HEK293 (cell line): Measurements from ENCODE around the gene TRMT6.

Source experiments
- CTCF ChIA-PET: fragments of 350-600 bp; formaldehyde crosslinking; extraction: SDS; loops from one replicate; lab custom pipeline; 2021; ENCODE audit warnings: antibody characterized with exemption; lab: Yijun Ruan, JAX
- POLR2A ChIA-PET: fragments of 300-600 bp; formaldehyde crosslinking; extraction: SDS; loops from one replicate; lab custom pipeline; 2020; ENCODE audit warnings: antibody characterized with exemption, inconsistent platforms; lab: Yijun Ruan, JAX
- H3K27ac ChIP-seq: fragments of 200-500 bp; sonication (Bioruptor generic); 2 replicates; pipeline ENCODE4 v1.5.1; 2014; ENCODE audit warnings: low read depth, low read length, control low read depth, inconsistent platforms; ENCODE audit errors: extremely low read depth
- H3K36me3 ChIP-seq, 2 experiments: fragments of 200-500 bp in 1 of 2; sonication (Bioruptor generic) in 1 of 2; 1 replicate in 1 of 2; 2 replicates in 1 of 2; pipeline ENCODE4 v1.5.1; 2014 to 2017; ENCODE audit warnings: inconsistent platforms in 2 of 2, low read length in 2 of 2; ENCODE audit not compliant: control insufficient read depth in 2 of 2, insufficient read depth in 1 of 2
- H3K4me1 ChIP-seq: fragments of 200-500 bp; sonication (Bioruptor generic); 2 replicates; pipeline ENCODE4 v1.5.1; 2014; ENCODE audit warnings: mild to moderate bottlenecking, low read length, inconsistent platforms; ENCODE audit not compliant: control insufficient read depth, insufficient read depth
- H3K4me3 ChIP-seq: 2 replicates; pipeline ENCODE4 v1.5.1; 2011; ENCODE audit warnings: low read depth, mild to moderate bottlenecking, control low read depth, low read length, moderate library complexity
- H3K9me3 ChIP-seq: fragments of 200-500 bp; sonication (Bioruptor generic); 2 replicates; pipeline ENCODE4 v1.5.1; 2014; ENCODE audit warnings: low read depth, low read length, inconsistent platforms; ENCODE audit not compliant: control insufficient read depth, insufficient read depth
- EGR2 ChIP-seq: fragments of 450-650 bp; formaldehyde crosslinking; IDR thresholded peaks from 2 replicates; pipeline ENCODE4 v1.5.1; 2016; ENCODE audit warnings: low read depth, missing biosample characterization, missing genetic modification characterization
- GLIS2 ChIP-seq: fragments of 450-650 bp; formaldehyde crosslinking; IDR thresholded peaks from 2 replicates; pipeline ENCODE4 v1.5.1; 2016; ENCODE audit warnings: missing biosample characterization, missing genetic modification characterization
- HOXC10 ChIP-seq: sonication (generic); formaldehyde crosslinking; IDR thresholded peaks from 2 replicates; pipeline ENCODE4 v1.8.1; 2023; ENCODE audit warnings: mild to moderate bottlenecking, missing genetic modification reagents
- ZFP41 ChIP-seq: fragments of 450-650 bp; formaldehyde crosslinking; IDR thresholded peaks from 2 replicates; pipeline ENCODE4 v1.5.1; 2016; ENCODE audit warnings: missing biosample characterization, missing genetic modification characterization, borderline replicate concordance
- ZFP69B ChIP-seq: fragments of 450-650 bp; formaldehyde crosslinking; IDR thresholded peaks from 2 replicates; pipeline ENCODE4 v1.5.1; 2016; ENCODE audit warnings: missing biosample characterization, missing genetic modification characterization
- ZNF138 ChIP-seq: fragments of 450-650 bp; formaldehyde crosslinking; IDR thresholded peaks from 2 replicates; pipeline ENCODE4 v1.5.1; 2016; ENCODE audit warnings: missing biosample characterization, missing genetic modification characterization, borderline replicate concordance
- ZNF157 ChIP-seq: fragments of 450-650 bp; formaldehyde crosslinking; IDR thresholded peaks from 2 replicates; pipeline ENCODE4 v1.5.1; 2016; ENCODE audit warnings: missing biosample characterization, missing genetic modification characterization
- ZNF169 ChIP-seq: fragments of 450-650 bp; formaldehyde crosslinking; IDR thresholded peaks from 2 replicates; pipeline ENCODE4 v1.5.1; 2016; ENCODE audit warnings: missing biosample characterization, missing genetic modification characterization
- ZNF184 ChIP-seq: fragments of 450-650 bp; IDR thresholded peaks from 2 replicates; pipeline ENCODE4 v1.5.1; 2018; ENCODE audit warnings: missing biosample characterization, mild to moderate bottlenecking, missing genetic modification characterization
- ZNF302 ChIP-seq: fragments of 450-650 bp; formaldehyde crosslinking; IDR thresholded peaks from 2 replicates; pipeline ENCODE4 v1.5.1; 2016; ENCODE audit warnings: missing biosample characterization, missing genetic modification characterization, low read depth
- ZNF391 ChIP-seq: fragments of 450-650 bp; formaldehyde crosslinking; IDR thresholded peaks from 2 replicates; pipeline ENCODE4 v1.5.1; 2016; ENCODE audit warnings: low read depth, missing biosample characterization, missing genetic modification characterization, borderline replicate concordance
- ZNF416 ChIP-seq: fragments of 450-650 bp; formaldehyde crosslinking; IDR thresholded peaks from 2 replicates; pipeline ENCODE4 v1.5.1; 2016; ENCODE audit warnings: missing biosample characterization, missing genetic modification characterization
- ZNF510 ChIP-seq: fragments of 450-650 bp; formaldehyde crosslinking; IDR thresholded peaks from 2 replicates; pipeline ENCODE4 v1.5.1; 2018; ENCODE audit warnings: mild to moderate bottlenecking, missing genetic modification characterization, missing biosample characterization; ENCODE audit not compliant: insufficient replicate concordance
- ZNF561 ChIP-seq: fragments of 450-650 bp; IDR thresholded peaks from 2 replicates; pipeline ENCODE4 v1.5.1; 2018; ENCODE audit warnings: missing biosample characterization, missing genetic modification characterization, borderline replicate concordance
- ZNF623 ChIP-seq: fragments of 450-650 bp; formaldehyde crosslinking; IDR thresholded peaks from 2 replicates; pipeline ENCODE4 v1.5.1; 2016; ENCODE audit warnings: missing biosample characterization, missing genetic modification characterization
- ZNF626 ChIP-seq: fragments of 450-650 bp; sonication (Bioruptor Pico); formaldehyde crosslinking; IDR thresholded peaks from 2 replicates; pipeline ENCODE4 v1.5.1; 2018; ENCODE audit warnings: missing biosample characterization, missing genetic modification characterization, inconsistent platforms
- ZNF629 ChIP-seq: fragments of 450-650 bp; formaldehyde crosslinking; IDR thresholded peaks from 2 replicates; pipeline ENCODE4 v1.5.1; 2017; ENCODE audit warnings: missing biosample characterization, missing genetic modification characterization
- ZNF654 ChIP-seq: fragments of 450-650 bp; formaldehyde crosslinking; IDR thresholded peaks from 2 replicates; pipeline ENCODE4 v1.5.1; 2016; ENCODE audit warnings: low read depth, missing biosample characterization, missing genetic modification characterization
- ZNF664 ChIP-seq: fragments of 450-650 bp; formaldehyde crosslinking; IDR thresholded peaks from 2 replicates; pipeline ENCODE4 v1.5.1; 2016; ENCODE audit warnings: missing biosample characterization, missing genetic modification characterization
- ZNF677 ChIP-seq: fragments of 450-650 bp; IDR thresholded peaks from 2 replicates; pipeline ENCODE4 v1.5.0; 2018; ENCODE audit warnings: missing biosample characterization, mild to moderate bottlenecking, missing genetic modification characterization, moderate library complexity
- TF ChIP-seq, protein P1 (sequence below): fragments of 450-650 bp; formaldehyde crosslinking; IDR thresholded peaks from 2 replicates; pipeline ENCODE4 v1.5.1; 2016; ENCODE audit warnings: missing biosample characterization, missing genetic modification characterization
- TF ChIP-seq, protein P2 (sequence below): fragments of 450-650 bp; formaldehyde crosslinking; IDR thresholded peaks from 2 replicates; pipeline ENCODE4 v1.5.1; 2016; ENCODE audit warnings: missing biosample characterization, missing genetic modification characterization
- TF ChIP-seq, protein P3 (sequence below): IDR thresholded peaks from 2 replicates; pipeline ENCODE4 v1.6.1; 2011; ENCODE audit warnings: mild to moderate bottlenecking, low read depth, low read length, borderline replicate concordance
- TF ChIP-seq, protein P4 (sequence below): fragments of 450-650 bp; formaldehyde crosslinking; IDR thresholded peaks from 2 replicates; pipeline ENCODE4 v1.5.1; 2016; ENCODE audit warnings: missing biosample characterization, missing genetic modification characterization

Gene TRMT6

DNA sequence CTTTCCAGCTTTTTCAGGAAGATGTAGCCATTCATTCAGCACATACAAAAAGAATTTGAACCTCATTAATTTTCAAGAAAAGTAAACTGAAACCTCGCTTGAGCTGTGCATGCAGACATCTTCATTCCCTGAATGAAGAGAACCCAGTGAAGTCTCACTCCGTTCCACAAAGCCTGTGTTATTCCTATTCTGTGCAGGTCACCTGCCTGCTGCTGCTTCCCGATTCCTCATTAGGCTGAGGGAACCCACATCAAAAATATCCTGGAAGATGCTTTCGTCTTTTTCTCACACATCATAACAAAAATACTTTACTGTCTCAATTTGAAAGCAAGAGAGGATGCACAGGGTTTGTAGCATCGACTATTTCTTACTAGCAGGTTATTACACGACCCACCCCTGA, 40.1 kb downstream of the TRMT6 start (continued):
- TF ChIP-seq ZNF561 (tag by site-specific recombination) (no peak), ZNF510 (tag by site-specific recombination) (no peak), ZFP41 (no peak), ZNF677 (tag by site-specific recombination) (no peak)
- TF ChIP-seq, protein P1, sequence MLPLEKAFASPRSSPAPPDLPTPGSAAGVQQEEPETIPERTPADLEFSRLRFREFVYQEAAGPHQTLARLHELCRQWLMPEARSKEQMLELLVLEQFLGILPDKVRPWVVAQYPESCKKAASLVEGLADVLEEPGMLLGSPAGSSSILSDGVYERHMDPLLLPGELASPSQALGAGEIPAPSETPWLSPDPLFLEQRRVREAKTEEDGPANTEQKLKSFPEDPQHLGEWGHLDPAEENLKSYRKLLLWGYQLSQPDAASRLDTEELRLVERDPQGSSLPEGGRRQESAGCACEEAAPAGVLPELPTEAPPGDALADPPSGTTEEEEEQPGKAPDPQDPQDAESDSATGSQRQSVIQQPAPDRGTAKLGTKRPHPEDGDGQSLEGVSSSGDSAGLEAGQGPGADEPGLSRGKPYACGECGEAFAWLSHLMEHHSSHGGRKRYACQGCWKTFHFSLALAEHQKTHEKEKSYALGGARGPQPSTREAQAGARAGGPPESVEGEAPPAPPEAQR (tag by site-specific recombination) = no peak
- TF ChIP-seq, protein P2, sequence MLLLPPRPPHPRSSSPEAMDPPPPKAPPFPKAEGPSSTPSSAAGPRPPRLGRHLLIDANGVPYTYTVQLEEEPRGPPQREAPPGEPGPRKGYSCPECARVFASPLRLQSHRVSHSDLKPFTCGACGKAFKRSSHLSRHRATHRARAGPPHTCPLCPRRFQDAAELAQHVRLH (tag by site-specific recombination) = no peak

DNA sequence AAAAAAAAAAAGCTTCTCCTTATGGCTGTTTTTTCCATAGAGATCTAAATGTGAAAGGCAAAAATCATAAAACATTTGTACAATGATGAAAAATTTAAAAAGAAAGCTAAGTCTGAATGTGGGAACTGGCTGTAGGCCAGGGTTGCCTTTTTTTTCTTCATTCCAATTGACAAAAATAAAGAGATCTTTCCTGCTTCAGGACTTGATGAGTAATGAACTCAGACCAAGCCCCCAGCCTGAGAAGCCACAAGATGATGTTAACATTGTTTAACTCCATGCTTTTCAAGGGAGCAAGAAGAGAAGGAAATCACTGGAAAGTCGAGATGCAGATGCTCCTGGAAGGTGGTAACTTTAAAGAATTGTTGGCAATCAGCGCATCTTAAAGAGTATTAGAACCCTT, 41.4 kb downstream of the TRMT6 start:
- Histone ChIP-seq H3K27ac (no peak overlapping the region), H3K36me3 (no peaks in the 10 kb centered on the region), H3K4me3 (no peak overlapping the region), H3K9me3 (no peaks in the 10 kb centered on the region), H3K4me1 (peaks cover 3% of the 10 kb centered on the region; the same call in 1 of the 2 replicates)
- TF ChIP-seq ZFP69B (tag by site-specific recombination) (no peak), ZNF169 (tag by site-specific recombination) (no peak), GLIS2 (tag by site-specific recombination) (no peak), ZNF416 (tag by site-specific recombination) (no peak), HOXC10 (CRISPR knock-in tag) (no peak), ZNF664 (tag by site-specific recombination) (no peak), ZNF184 (tag by site-specific recombination) (no peak), ZNF302 (no peak), ZNF626 (no peak), ZNF138 (tag by site-specific recombination) (no peak), ZNF629 (tag by site-specific recombination) (no peak), EGR2 (tag by site-specific recombination) (no peak), ZNF391 (tag by site-specific recombination) (no peak), ZNF157 (tag by site-specific recombination) (no peak)
- TF ChIP-seq, protein P3, sequence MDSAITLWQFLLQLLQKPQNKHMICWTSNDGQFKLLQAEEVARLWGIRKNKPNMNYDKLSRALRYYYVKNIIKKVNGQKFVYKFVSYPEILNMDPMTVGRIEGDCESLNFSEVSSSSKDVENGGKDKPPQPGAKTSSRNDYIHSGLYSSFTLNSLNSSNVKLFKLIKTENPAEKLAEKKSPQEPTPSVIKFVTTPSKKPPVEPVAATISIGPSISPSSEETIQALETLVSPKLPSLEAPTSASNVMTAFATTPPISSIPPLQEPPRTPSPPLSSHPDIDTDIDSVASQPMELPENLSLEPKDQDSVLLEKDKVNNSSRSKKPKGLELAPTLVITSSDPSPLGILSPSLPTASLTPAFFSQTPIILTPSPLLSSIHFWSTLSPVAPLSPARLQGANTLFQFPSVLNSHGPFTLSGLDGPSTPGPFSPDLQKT = no peak
- POLR2A ChIA-PET = no interaction called here
- CTCF ChIA-PET = interaction anchor here (0.6 to 0.9 kb wide), 3 partner anchors 79 to 341 kb away, joined by 4 to 5 read pairs (median 4); no protein-coding TSS in a partner anchor

DNA sequence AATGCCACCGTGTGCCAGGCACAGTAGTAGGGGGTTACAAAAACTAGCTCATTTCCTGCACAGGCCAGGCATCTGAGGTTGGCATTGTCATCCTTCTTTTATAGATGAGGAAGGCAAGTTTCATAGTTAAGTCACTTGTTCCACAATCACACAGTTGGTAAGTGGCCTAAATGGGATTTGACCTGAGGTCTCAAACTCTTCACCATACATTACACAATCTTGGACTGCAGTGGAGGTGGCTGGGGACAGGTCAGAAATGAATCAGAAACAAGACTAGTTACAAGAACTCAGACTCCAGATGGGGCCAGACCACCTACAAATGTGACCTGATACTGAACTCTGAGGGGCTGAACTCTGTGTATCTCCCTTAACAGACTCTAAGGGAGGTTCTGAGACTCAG, 49.4 kb downstream of the TRMT6 start:
- ChIA-PET CTCF (interaction anchor here (0.6 to 1.4 kb wide), 2 partner anchors 112 to 319 kb away, joined by 4 read pairs; no protein-coding TSS in a partner anchor), POLR2A (no interaction called here)

More for the DNA sequence above, 49.4 kb downstream of the TRMT6 start:
- TF ChIP-seq ZNF654 (tag by site-specific recombination) (no peak), ZNF623 (tag by site-specific recombination) (no peak), ZFP41 (no peak)
- TF ChIP-seq, protein P4, sequence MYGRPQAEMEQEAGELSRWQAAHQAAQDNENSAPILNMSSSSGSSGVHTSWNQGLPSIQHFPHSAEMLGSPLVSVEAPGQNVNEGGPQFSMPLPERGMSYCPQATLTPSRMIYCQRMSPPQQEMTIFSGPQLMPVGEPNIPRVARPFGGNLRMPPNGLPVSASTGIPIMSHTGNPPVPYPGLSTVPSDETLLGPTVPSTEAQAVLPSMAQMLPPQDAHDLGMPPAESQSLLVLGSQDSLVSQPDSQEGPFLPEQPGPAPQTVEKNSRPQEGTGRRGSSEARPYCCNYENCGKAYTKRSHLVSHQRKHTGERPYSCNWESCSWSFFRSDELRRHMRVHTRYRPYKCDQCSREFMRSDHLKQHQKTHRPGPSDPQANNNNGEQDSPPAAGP (tag by site-specific recombination) = no peak
- TF ChIP-seq, protein P2 (tag by site-specific recombination) = no peak
- no peak overlapping the region for H3K27ac ChIP-seq
- no peak overlapping the region for H3K4me3 ChIP-seq
- H3K36me3 ChIP-seq = no peaks in the 10 kb centered on the region
- H3K9me3 ChIP-seq = no peaks in the 10 kb centered on the region
- H3K4me1 ChIP-seq = no peaks in the 10 kb centered on the region
